ENCODE data around the gene CEP57L1. TPM values are rescaled to one million over a fixed set of nuclear protein-coding genes. Genes with fewer than 3 reads are reported as not detected.

The CEP57L1 gene
- total and polyA plus RNA-seq, 10 of the 15 experiments (the other 5 are each of a cell fraction or from before 2014, with no cell fraction given) = 12.7 to 30.5 (median 21.9) TPM

DNA sequence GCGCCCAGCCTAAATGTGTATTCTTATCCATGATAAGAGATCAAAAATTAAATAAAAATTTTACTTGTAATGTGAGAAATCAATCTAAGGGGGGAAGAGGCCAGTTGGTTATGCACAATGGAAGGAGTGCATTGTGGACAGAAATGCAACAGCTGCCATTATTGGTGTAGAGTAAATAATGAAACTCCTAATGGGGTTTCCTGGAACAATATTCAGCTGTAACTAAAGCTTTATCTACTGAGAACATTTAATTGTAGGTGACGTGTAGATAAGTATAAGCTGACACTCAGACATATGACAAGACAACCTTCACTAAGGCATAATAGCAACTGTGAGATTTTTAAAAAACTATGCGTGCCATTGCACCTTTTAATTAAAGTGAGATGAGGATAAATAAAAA is 71.4 kb downstream of the CEP57L1 start (continued):
- TF ChIP-seq FOXM1 (IDR thresholded peaks at IDR 0.05; ENCODE audit: low read depth, low read length) (no peak), IKZF2 (IDR thresholded peaks at IDR 0.05) (no peak), CBFB (IDR thresholded peaks at IDR 0.05; ENCODE audit: low read depth) (no peak), MXI1 (IDR thresholded peaks at IDR 0.05; ENCODE audit: low read depth, low read length) (no peak), DPF2 (IDR thresholded peaks at IDR 0.05) (no peak), EZH2 (IDR thresholded peaks at IDR 0.05; ENCODE audit: borderline replicate concordance, control insufficient read depth, low read depth, low read length) (no peak), IRF4 (IDR thresholded peaks at IDR 0.05; ENCODE audit: low read depth, low read length) (no peak), JUNB (IDR thresholded peaks at IDR 0.05) (no peak), POLR2A (IDR thresholded peaks at IDR 0.05; ENCODE audit: low read depth, low read length) (no peak)

- ChIA-PET SMC1A (ENCODE audit: uncharacterized antibody, unreplicated experiment) (no interaction called here), POLR2A (no interaction called here), RAD21 (ENCODE audit: unreplicated experiment) (no interaction called here), CTCF (no interaction called here)
- Histone ChIP-seq H4K20me1 (ENCODE audit: control insufficient read depth, insufficient read depth) (no peaks in the 10 kb centered on the region), H3K79me2 (ENCODE audit: control insufficient read depth, insufficient read depth, low read length) (no peaks in the 10 kb centered on the region), H3K36me3 (ENCODE audit: control insufficient read depth in 2 of 2, insufficient read depth in 2 of 2, low read length in 1 of 2) (no peaks in the 10 kb centered on the region), H3K4me1 (ENCODE audit: control insufficient read depth, insufficient read depth, low read length) (no peaks in the 10 kb centered on the region), H3K27me3 (replicated peaks in 1 of 2; ENCODE audit: control insufficient read depth in 2 of 2, insufficient read depth in 2 of 2, low read length in 1 of 2) (no peaks in the 10 kb centered on the region), H3K27ac (ENCODE audit: control insufficient read depth, insufficient read depth) (no peak overlapping the region), H3K9me3 (replicated peaks; ENCODE audit: control insufficient read depth, insufficient read depth, low read length) (no peaks in the 10 kb centered on the region), H3K9ac (ENCODE audit: control insufficient read depth, insufficient read depth, low read length) (no peak overlapping the region), H2AFZ (ENCODE audit: control insufficient read depth, low read depth, low read length) (no peak overlapping the region), H3K4me2 (ENCODE audit: control insufficient read depth, insufficient read depth) (no peak overlapping the region), H3K4me3 (no peak overlapping the region)
- TF ChIP-seq RAD51 (IDR thresholded peaks at IDR 0.05) = no peak
- TF ChIP-seq, protein P1, sequence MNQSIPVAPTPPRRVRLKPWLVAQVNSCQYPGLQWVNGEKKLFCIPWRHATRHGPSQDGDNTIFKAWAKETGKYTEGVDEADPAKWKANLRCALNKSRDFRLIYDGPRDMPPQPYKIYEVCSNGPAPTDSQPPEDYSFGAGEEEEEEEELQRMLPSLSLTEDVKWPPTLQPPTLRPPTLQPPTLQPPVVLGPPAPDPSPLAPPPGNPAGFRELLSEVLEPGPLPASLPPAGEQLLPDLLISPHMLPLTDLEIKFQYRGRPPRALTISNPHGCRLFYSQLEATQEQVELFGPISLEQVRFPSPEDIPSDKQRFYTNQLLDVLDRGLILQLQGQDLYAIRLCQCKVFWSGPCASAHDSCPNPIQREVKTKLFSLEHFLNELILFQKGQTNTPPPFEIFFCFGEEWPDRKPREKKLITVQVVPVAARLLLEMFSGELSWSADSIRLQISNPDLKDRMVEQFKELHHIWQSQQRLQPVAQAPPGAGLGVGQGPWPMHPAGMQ (IDR thresholded peaks at IDR 0.05; ENCODE audit: borderline replicate concordance) = no peak
- TF ChIP-seq, protein P2, sequence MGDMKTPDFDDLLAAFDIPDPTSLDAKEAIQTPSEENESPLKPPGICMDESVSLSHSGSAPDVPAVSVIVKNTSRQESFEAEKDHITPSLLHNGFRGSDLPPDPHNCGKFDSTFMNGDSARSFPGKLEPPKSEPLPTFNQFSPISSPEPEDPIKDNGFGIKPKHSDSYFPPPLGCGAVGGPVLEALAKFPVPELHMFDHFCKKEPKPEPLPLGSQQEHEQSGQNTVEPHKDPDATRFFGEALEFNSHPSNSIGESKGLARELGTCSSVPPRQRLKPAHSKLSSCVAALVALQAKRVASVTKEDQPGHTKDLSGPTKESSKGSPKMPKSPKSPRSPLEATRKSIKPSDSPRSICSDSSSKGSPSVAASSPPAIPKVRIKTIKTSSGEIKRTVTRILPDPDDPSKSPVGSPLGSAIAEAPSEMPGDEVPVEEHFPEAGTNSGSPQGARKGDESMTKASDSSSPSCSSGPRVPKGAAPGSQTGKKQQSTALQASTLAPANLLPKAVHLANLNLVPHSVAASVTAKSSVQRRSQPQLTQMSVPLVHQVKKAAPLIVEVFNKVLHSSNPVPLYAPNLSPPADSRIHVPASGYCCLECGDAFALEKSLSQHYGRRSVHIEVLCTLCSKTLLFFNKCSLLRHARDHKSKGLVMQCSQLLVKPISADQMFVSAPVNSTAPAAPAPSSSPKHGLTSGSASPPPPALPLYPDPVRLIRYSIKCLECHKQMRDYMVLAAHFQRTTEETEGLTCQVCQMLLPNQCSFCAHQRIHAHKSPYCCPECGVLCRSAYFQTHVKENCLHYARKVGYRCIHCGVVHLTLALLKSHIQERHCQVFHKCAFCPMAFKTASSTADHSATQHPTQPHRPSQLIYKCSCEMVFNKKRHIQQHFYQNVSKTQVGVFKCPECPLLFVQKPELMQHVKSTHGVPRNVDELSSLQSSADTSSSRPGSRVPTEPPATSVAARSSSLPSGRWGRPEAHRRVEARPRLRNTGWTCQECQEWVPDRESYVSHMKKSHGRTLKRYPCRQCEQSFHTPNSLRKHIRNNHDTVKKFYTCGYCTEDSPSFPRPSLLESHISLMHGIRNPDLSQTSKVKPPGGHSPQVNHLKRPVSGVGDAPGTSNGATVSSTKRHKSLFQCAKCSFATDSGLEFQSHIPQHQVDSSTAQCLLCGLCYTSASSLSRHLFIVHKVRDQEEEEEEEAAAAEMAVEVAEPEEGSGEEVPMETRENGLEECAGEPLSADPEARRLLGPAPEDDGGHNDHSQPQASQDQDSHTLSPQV (IDR thresholded peaks at IDR 0.05) = no peak
- TF ChIP-seq, protein P3, sequence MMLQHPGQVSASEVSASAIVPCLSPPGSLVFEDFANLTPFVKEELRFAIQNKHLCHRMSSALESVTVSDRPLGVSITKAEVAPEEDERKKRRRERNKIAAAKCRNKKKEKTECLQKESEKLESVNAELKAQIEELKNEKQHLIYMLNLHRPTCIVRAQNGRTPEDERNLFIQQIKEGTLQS (IDR thresholded peaks at IDR 0.05; ENCODE audit: borderline replicate concordance, extremely low read depth, low read depth, low read length) = no peak
- TF ChIP-seq ZNF384 (IDR thresholded peaks at IDR 0.05; ENCODE audit: borderline replicate concordance, low read depth, low read length) = no peak
- intact Hi-C loops (cut with micrococcal nuclease; ENCODE audit: unreplicated experiment) = no loop called here
- DNase-seq (ENCODE audit: low read depth, low spot score) (no peak), FAIRE-seq (no peak), ATAC-seq (no peak)
- 95% methylated on average over 4 of the region's 4 CpGs for WGBS (ENCODE audit: insufficient coverage, insufficient replicate concordance, low lambda C conversion rate, missing lambda C conversion rate)
- no TSS peak for BruUV-seq (replicated peaks)
- in situ Hi-C loops (cut with MboI) = no loop called here
Observed at GRCh38 chr6:109167562-109167961, 72.3 kb downstream of the CEP57L1 start.
